ENCODE results near the gene CBARP. TPM values are rescaled to one million over a fixed set of nuclear protein-coding genes. Genes with fewer than 3 reads are reported as not detected.

The CBARP gene
- total RNA-seq, 1 donor from 2014 or later = 1.9 TPM

DNA sequence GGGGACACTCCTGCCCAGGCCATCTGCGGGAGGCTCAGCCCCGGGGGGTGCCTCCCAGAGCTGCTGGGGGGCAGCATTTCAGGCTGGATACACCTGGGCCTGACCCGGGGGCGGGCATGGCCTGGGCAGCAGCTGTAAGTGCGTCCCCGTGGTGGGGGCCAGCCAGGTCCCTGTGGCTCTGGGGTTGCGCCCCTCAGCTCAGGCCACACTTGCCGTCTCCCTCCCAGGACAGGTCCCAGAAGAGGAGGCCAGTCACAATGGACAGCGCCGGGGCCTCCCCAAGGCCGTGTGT lies 11.6 kb downstream of the CBARP start:
- no peak for DNase-seq

DNA sequence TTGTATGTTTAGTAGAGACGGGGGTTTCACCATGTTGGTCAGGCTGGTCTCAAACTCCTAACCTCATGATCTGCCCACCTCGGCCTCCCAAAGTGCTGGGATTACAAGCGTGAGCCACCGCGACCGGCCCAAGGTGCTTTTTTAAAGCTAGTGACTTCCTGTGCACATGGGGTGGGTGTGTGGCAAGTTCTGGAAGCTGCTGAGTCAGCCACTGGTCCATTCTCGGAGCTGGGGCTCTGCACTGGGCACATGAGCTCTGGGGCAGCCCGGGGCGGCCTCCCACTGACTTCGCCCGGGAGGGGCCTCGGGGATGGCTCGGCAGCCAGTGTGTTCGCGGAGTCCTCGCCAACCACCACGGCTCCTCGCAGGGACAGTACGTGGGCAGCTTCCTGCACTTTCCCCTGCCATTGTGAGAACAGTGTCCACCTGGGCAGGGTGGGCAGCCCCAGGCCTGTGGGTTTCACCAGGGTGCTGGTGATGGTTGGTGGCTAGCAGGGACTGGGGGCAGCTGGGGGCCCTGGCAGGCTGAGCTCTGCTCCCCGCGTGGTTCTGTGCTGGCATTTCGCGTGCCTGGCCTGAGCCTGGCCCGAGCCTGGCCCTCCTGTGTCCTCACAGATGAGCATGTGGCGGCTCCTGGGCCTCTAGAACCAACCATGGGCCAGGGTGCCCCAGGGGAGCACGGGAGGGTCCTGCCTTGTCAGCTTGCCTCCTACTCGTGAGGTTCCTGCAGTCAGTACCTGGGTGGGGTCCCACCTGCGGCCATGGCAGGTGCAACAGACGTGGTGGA lies 12.2 kb downstream of the CBARP start:
- no peak for DNase-seq

DNA sequence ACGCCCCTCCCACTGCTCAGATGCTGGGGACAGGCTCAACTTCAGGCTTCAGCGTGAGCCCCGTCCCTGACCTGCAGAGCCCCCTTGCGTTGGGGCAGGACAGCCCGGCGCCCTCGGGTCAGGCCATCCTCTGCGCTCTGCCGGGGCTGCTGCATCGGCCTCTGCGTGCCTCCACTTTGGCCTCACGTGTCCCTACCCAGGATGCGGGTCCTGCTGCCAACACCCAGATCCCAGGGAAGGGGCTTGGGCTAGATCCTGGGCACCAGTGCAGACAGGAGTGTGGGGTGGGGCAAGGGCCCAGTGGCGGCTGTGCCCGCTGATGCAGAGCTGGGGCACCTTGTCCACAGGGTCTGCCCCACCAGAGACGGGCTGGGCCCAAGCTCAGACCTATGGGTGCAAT lies 13.0 kb downstream of the CBARP start:
- DNase-seq = no peak

DNA sequence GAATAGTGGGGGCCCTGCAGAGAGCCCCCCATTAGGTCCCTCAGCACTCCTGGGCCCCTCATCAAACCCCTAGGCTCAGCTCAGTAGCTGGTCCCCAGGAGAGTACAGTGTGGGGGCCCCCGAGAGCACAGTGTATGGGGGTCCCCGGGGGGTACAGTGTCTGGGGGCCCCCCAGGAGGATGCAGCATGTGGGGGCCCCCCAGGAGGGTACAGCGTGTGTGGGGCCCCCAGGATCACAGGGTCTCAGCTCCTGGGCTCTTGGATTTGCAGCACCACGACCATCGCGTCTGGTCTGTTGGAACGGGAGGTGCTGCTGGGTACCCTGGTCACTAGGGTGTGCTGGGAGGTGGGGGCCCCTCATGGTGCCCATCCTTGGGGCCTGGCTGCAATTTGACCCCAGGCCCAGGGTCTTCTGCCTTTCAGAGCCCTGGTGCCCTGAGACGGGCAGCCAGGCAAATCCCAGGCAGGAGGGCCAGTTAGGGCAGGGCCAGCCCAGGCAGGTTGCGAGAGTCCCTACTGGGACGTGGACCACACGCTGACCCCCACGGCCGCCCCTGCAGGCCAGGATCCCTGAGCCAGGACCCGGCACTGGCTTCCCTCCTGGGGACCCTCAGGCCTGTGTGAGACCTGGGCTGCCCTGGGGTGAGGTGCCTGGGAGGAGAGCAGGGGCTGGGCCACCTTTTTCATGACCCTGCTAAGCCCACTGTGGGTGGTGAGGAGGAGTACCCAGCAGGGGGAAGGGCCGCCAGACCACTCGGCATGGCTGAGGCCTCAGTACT lies 13.6 kb downstream of the CBARP start:
- no peak for DNase-seq

DNA sequence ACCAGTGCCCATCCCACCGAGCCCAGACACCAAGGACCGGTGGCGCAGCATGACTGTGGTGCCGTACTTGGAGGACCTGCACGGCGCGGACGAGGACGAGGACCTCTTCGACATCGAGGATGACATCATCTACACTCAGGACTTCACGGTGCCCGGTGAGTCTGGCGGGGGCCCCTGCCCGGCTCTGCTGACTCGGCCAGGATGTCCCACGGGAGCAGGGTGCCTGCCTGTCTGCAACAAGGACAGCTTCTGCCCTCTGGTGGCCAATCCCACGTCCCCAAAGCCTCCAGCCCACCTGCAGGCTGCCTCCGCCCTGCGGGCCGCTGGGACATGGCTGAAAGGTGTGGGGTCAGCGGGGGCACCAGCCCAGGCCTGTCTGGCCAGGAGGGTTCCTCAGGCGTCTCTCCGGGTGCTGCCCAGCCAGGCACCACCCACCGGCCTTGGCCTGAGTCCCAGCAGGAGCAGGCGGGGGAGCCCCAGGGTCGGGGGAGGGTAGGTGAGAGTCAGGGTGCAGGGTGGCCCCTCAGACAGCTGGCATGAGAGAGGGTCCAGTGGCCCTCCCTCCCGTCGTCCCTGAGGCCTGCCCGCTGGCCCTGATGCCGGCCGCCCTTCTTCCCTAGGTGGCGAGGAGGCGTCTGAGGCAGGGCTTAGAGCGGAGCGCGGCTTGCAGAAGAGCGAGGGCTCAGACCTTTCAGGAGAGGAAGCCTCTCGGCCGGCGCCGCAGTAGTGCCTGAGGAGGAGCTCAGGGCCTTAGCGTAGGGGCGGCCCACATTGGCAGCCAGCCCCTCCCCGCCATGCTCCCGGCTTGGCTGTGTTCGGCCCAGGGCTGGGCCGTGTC lies 14.6 kb downstream of the CBARP start:
- no peak for DNase-seq

DNA sequence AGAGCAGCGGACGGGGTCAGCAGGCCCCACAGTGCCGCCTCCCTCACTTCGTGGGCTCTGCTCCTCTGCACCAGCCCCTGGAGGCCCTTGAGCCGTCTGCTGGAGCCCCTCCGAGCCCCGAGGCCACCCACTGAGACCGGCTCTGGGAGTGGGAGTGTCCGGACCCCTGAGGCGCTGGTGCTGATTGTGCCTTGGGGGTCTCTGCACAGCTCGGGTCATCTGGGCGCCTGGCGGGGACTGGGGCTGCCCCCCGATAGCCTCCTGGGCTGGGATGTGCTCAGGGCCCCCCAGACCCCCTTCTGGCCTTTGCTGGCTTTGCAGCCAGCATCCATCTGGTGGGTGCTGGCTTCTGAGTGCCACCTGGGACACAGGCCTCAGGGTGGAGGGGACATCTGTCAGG lies 15.4 kb downstream of the CBARP start:
- no peak for DNase-seq

DNA sequence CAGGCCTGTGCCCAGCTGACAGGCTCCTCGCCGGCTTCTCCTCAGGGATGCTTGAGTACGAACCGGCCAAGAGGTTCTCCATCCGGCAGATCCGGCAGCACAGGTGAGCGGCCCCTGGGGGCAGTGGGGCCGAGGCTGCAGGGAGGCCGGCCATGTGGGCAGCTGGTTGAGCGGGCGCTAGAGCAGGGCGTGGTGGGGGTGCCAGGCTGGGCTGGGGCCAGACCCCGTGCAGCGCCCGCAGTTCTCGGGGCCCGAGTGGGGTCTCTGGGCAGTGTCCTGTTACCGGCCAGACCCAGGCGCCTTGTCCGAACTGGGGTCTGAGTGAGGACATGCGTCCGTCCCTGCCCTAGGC lies 15.9 kb downstream of the CBARP start:
- no peak for DNase-seq

DNA sequence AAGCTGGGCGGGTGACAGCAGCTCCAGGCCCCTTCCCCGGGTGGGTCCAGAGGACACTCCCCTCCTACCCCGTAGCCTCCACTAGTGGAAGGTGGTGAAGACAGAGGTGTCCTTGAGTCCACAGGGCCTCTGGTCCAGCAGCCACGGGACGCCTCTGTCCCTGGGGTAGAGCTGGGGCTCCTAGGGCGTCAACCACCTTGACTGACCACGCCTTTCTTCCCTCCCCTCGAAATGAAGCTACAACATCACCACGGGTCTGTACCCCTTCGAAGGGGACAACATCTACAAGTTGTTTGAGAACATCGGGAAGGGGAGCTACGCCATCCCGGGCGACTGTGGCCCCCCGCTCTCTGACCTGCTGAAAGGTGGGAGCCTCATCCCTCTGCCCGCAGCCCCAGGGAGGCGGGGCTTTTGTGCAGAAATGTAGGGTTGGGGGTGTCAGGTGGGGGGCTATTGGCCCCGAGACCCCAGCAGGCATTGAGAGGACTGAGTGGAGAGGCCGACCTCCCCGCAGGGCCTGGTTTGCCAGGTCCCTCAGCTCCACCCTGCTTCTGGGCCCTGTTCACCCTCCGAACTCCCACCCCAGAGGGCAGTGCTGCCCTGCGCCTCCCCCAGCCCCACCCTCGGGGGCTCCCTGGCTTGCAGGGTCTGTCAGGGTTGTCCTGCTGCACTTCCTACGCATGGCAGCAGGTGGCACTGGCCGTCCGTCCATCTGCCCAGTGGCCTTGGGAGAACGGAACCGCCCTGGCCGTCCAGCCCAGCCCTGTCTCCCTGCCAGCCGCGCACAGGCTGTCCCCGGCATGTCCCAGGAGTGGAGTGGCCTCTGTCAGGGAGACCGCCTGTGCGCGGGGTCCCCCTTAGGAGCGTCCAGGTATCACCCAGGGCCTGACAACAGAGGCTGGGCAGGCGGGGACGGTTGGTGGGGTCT lies 16.6 kb downstream of the CBARP start:
- DNase-seq = no peak

DNA sequence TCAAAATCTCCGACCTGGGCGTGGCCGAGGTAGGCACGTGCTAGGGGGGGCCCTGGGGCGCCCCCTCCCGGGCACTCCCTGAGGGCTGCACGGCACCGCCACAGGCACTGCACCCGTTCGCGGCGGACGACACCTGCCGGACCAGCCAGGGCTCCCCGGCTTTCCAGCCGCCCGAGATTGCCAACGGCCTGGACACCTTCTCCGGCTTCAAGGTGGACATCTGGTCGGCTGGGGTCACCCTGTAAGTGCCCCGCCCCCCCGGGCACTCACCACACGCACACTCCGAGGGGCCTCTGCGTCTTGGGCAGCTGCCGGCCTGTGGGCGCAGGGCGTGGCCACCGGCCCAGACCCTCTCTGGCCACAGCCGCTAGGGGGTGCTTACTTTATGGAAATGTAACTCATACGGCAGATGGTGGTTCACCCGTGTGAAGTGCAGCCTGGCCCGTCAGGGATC lies 17.3 kb downstream of the CBARP start:
- no peak for DNase-seq

DNA sequence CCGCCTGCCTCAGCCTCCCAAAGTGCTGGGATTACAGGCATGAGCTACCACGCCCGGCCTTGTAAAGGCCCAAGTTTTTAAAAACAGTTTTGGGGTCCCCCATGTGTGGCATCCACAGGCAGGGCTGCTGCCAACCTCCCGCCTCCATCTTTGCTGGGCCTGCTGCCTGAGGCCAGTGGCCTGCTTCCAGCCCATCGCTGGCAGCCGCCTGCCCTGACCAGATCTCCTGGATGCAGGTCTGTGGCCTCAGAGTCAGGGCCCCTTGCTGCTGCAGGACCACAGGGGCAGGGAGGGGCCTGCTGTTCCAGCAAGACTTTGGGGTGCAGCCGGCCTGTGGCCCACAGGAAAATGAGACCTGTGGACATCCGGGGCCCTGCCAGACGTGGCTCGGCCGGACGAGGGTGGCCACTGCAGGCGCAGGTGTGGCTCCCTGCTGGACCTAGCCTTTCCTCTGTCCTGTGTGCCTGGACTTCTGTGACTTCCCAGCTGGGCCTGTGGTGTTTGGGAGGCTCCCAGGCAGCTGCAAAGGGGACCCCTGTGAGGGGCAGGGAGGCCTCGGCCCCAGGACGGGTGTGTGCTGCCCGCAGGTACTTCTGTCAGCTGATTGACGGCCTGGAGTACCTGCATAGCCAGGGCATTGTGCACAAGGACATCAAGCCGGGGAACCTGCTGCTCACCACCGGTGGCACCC lies 17.9 kb downstream of the CBARP start:
- no peak for DNase-seq

DNA sequence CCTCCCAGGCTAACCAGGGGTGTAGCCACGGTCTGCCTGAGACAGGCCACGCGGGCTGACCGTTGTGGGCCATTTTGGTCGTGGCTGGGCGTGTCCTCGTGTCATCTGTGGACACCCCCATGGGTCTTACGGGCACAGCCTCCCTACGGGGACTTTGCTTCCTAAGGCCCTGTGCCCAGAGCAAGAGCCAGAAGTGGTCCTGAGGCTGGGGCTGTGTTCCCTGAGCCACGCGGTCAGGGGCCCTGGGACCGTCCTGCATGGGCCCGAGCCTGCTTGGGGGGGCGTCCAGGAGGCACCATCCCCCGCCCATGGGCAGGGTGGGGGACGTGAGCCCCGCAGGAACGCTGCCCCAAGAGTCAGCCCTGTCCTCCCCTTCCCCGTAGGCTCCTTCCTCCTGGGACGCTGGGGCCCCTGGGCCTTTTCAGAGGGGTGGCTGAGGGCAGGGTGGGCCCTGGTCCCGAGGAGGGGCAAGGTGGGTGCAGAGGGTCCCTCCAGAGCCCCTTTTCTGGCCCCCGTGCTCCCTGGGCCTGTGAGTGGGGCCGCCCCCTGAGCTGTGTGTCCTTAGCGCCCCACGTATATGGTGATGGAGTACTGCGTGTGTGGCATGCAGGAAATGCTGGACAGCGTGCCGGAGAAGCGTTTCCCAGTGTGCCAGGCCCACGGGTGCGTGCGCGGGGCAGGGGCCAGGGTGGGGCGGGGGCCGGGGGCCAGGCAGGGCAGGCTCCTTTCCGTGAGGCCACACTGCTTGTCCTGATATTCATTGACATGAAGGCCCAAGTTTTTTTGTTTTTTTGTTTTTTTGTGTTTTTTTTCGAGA lies 18.8 kb downstream of the CBARP start:
- no peak for DNase-seq

DNA sequence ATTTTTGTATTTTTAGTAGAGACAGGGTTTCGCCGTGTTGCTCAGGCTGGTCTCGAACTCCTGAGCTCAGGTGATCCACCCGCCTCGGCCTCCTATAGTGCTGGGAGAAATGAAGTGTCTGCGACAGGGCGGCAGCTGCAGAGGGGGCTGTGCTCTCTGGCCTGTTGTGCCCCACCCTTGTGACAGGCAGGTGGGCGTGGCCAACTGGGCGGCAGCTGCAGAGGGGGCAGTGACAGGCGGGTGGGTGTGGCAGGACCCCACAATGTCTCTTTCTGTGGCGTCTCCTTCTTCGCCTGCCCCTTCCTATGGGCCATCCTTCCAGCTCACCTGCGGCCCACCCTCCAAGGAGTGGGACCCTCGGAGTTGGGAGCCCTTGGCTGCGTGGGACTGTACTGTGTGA lies 20.4 kb downstream of the CBARP start:
- DNase-seq = no peak

DNA sequence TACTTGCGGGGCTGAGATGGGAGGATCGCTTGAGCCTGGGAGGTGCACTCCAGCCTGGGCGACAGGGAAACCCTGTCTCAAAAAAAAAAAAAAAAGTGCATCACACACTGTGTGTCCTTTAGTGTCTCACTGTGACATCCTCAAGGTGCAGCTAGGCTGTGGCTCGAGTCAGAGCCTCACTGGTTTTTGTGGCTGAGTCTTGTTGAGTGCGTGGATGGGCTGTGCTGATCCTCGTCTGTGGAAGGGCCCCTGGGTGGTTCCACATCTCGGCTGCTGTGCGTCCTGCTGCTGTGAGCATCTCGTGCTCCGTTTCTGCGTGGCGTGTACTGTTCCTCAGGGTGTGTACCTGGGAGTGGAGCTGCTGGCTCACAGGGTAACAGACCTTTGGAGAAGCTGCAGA lies 21.0 kb downstream of the CBARP start:
- no peak for DNase-seq

DNA sequence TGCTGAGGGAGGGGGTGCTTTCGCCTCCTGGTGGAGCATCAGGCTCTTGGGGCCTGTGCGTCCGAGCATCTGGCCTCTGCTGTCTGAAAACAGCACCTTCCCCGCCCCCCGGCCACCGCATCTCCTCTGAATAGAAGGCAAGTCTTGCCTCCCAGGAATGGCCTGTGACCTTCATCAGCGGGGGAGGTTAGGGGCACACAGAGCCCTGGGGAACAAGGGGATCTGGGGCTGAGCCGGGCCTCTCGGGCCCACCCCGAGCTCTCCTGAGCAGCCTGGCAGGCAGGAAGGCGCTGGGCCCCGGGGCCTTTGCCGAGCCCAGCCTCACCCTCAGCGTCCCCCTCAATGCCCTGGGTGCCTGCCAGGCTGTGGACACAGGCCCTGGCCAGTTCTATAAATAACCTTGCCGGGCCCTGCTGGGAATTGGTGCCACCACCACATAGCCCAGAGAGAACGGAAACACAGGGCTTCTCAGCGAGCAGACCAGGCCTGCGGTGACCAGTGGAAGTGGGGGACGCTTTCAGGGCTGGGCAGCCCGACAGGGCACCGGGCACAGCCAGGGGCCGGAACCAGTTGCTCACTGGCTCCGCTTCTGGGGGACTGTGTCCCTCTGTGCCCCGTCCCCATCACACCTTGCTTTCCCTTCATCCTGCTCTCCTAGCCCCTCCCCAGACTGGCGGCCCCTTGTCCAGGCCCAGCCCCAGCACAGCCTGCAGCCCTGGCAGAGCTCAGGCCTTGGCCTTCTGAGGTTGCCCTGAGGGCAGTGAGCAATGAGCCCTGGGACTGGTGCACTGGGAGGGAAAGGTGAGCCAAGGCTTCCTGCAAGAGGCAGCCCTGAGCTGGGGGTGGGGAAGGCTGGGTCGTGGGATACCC lies 22.7 kb downstream of the CBARP start:
- no peak for DNase-seq

DNA sequence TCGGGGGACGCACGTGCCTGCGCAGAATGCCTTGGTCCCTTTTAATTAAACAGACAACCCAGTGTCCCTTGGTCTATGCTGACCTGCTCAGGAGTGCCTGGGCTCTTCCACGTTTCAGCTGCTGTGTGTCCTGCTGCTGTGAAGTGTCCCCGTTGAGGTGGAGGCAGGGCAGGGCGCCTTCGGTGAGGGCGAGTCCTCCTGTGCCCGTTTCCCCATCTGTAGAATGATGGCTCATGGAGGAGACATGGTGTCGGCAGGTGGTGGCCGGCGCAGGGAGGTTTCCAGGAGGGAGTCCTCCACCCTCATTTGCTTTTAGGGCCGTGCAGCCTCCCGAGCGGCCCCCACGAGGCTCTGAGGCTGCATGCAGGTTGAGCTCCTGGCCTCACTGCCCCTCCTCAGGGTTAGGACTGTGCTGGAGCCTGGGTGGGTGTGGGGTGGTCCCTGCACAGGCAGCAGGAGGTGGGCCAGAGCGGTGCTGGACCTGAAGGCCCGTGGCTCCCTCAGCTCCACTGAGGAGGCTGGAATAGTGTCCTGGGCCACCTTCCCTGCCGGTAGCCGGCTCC lies 23.4 kb downstream of the CBARP start:
- no peak for DNase-seq

DNA sequence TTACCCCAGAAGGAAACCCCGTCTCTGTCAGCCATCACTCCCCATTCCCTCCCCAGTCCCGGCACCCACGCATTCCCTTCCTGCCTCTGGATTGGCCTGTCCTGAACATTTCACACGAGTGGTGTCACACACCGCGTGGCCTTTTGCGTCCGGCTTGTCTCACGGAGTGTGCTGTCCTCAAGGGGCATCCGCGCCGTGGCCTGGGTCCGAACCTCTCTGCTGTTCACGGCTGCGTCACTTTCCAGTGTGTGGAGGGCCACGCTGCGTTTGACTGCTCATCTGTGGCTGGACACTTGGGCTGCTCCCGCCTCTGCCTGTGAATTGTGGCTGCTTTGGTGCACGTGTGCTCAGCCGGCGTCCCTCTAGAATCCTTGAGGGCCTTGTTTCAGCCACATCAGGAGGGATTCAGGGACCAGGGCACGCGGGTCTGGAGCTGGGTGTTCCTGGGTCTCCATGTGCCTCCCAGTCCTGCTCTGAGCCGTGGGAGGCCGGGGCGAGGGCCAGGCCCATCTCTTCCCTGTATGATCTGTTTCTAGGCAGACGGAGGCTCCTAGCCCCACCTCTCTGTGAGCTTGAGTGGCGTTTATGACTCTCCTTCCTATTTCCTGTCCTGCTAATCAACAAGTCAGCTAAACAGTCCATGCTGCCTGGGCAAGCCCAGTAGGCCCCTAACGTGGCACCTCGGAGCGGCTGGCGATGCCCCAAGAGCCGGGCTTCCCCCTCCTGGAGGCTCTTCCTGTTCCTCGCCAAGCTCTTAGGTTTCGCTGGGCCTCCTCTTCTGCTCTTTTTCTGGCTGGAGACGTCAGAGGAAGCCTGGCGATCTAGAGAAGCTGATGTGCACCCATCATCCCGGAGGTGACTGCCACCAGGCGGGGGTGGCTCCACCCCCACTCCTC lies 24.2 kb downstream of the CBARP start:
- DNase-seq = peak; percentile 71

DNA sequence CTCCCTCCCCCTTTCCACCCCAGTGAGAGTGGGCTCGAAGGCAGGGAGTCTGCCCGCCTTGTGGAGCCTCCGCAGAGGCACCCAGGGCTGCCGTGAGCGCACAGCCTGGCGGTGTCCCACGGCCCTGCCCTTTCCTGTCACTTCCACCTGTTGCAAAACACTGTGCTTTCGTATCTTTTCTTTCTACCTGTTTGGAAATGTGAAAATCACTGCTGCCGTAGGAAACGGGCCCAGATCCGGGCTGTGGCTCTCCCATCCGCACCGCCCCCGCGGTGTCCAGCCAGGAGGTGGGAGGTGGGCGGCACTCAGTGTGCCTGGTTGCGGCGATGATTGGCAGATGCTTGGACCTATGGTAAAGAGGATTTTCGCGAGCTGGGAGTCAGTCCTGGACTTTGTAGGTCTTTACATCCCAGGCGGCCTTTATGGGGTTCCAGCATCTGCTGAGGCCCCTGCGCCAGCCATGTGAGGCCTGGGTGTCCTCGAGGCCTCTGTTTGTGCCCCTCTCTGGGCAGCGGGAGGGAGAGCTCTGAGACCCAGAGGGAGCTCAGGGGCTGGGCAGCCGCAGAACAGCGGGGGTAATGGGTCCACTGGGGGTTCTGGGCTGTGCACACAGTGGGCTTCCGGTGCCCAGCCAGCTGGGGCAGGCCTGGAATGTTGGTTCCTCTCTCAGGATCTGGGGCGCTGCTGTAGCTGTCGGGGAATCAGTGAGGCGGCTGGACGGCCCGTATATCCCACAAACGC lies 26.1 kb downstream of the CBARP start:
- no peak for DNase-seq

DNA sequence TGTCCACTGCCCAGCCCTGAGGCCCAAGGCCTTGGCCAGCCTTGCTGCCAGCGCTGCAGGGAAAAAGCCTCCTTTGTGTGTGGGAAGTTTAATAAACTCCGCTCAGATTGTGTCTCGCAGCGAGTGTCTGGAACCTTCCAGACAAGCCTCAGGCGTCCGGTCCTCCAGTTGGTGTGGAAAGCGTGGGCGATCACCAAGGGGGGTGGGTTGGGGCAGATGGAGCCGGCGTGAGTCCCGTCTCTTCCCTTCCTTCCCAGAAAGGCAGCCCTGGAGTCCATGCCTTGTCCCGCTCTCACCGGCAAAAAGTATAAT lies 27.6 kb downstream of the CBARP start:
- no peak for DNase-seq

Data from skin of body (tissue), 2 donors.